ENCODE data around the gene AGAP2.

AGAP2 gene

DNA sequence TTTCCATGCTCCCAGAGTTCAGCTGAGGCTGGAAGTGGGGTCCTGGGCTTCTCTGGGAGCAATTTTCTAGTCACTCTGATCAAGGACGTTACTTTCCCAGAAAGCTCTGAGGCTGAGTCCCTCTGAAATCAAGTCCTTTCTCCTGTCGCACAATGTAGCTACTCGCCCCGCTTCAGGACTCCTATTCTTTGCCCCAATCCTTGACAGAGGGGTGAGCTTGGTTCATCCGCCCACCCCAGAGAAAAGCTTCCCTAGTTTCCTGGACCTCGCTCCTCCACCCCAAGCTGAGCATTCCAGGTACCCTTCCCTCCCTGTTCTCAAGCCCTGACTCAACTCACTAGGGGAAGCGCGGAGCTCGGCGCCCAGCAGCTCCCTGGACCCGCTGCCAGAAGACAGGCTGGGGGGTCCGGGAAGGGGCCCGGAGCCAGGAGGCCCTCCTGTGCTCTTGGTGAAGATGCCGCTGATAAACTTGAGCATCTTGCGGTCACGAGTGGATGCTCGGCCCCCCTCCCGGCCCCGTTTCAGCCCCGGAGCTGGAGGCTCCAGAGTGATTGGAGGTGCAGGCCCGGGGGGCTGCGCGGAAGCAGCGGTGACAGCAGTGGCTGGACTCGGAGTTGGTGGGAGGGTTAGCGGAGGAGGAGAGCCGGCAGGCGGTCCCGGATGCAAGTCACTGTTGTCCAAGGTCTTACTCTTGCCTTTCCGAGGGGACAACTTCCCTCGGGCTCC lies 1.6 kb downstream of the AGAP2 start:
- peak; percentile 8 for DNase-seq (ENCODE audit: low read depth, low spot score)

DNA sequence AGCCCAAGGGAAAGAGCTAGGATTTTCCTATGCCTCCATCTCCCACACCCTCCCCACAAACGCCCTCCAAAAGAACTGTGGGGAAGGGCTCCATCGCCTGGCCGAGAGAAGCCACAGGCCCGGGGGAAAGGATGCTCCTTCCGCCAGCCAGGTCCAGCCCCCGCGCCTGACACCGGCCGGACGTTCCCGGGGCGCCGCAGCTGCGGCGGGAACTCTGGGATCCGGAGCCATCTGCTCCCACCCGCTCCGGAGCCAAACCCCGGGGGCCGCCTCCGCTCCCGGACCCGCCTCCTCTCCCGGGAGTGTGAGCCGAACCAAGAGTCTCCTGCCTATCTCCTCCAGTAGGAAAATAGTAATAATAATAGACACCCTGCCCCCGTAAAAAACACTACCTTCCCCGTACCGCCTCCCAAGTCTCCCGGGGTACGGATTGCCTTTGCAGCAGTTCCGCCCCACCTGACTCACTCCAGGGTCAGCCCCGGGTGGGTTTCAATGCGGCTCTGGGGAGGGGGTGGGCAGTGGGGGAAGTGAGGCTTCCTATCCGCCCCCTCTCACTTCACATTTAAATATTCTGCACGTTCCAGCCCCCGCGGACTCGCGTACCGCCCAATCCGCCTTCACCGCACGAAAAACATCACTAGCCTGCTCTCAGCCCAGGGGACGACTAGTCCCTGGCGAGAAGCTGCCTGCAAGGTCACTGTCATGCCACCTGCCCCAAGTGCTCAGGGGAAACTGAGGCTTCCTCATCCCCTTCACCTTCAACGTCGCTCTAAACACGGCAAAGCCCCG lies 2.4 kb downstream of the AGAP2 start:
- peak; percentile 50 for DNase-seq (ENCODE audit: low read depth, low spot score)

DNA sequence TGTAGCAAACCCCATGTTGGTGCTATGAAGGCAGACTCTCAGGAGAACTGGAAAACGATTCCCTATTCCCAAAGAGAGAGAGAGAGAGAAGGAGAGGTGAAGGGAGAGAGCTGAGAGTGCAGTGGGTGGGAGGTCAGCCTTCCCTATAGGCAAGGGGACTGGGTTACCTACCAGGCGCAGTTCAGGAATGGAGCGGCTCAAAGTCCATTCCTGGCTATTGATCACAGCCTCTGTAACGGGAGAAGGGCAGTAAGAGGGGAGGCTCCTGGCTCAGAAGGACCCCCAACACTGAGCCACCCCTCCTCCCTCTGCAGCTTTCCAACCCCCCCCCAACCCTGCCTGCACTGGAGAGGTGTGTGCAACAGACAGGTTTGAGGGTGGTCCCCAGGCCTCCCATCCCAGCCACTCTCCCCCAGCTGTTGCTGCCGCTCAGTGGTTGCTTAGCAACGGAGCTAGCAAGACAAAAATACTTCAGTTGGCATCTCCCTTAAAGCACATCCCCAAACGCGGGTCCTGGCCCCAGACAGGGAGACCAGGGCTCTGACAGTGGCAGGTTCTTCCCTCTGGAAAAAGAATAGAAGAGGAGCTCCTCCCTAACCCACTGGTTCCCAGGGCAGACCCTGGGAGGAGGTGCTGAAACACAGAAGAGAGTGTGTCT lies 3.2 kb downstream of the AGAP2 start:
- peak; percentile 11 for DNase-seq (ENCODE audit: low read depth, low spot score)

- no peak for DNase-seq (ENCODE audit: low read depth, low spot score)
Observed at GRCh38 chr12:57734591-57734990, 4.0 kb downstream of the AGAP2 start.

DNA sequence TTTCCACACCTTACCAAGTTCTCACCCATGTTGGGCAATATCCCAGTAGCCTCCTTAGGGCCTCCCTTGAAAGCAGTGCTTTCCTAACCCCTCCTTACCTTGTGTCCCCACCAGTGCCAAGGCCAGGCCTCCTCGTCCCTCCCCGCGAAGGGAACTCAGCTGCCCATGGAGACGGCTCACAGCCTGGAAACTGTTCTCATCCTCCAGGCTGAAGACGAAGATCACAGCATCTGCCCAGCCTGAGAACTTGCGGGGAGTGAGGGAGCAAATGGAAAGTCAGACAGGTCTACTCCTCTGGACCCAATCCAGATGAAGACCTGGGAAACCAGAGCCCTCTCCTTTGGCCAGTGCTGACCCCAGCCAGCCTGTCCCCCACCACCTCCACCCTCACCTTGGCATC lies 4.6 kb downstream of the AGAP2 start:
- no peak for DNase-seq (ENCODE audit: low read depth, low spot score)

GRCh38 chr12:57732726-57733593 lies 5.6 kb downstream of the AGAP2 start:
- DNase-seq (ENCODE audit: low read depth, low spot score), result no peak

- no peak for DNase-seq (ENCODE audit: low read depth, low spot score)
Observed at GRCh38 chr12:57732270-57732669, 6.3 kb downstream of the AGAP2 start.

- DNase-seq (ENCODE audit: low read depth, low spot score), result no peak
Observed at GRCh38 chr12:57731411-57732080, 7.0 kb downstream of the AGAP2 start.

DNA sequence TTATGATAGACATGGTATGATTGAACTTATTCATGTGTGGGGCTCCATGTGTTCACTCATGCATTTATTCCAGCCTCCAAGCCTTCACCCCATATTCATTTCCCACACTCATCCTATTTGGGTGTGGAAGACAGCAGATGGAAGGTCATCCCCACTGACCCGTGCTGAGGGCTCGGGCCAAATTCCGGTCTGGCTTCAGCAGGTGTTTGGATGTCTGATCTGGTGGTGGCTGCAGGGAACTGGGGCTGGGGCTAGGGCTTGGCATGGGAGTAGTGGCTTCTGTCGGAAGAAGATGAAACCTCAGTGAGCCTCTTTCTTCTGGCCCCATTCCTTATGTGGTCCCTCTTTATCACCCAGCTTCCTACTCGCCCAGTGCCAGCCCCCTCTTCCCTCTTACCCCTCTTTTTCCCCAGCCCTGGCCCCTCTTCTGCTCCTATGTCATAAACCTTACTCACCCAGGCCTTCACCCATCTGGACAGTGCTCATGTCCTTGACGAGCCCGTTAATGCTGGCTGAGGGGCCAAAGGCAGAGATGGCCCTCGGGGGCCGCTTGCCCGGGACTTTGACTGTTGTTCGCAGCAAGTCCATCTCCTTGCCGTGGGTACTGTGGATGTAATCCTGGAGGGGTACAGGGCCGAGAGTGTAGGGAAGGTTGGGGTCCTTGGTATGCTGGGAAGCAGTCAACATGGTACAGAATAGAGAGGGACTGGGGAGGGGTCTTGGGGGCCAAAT lies 8.0 kb downstream of the AGAP2 start:
- DNase-seq (ENCODE audit: low read depth, low spot score), result no peak

DNA sequence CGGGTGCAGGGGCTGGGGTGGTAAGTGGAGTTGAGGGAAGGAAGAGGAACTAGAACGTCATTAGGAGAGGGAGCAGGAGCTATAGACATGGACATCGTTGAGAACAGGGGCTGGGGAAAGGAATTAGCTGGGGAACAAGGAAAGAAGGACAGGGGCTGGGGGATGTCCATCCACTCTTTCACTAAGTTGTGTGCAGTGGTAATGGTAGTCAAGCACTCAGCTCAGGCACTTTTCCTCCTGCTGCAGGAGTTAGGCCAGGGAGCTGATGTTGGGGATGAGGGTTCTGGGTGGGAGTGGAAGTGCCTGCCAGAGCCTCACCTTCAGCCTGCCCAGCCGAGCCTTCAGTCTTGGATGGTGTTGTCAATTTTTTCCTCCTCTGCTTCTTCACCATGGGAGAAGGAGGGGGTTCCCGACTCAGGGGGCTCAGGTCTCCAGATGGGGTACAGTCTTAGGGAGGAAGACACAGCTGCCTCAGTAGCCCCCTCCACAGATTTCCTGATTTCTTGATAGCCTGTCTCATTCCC lies 9.2 kb downstream of the AGAP2 start:
- DNase-seq (ENCODE audit: low read depth, low spot score), result no peak

- DNase-seq (ENCODE audit: low read depth, low spot score), result peak; percentile 28
Observed at GRCh38 chr12:57727758-57728395, 10.7 kb downstream of the AGAP2 start.

DNA sequence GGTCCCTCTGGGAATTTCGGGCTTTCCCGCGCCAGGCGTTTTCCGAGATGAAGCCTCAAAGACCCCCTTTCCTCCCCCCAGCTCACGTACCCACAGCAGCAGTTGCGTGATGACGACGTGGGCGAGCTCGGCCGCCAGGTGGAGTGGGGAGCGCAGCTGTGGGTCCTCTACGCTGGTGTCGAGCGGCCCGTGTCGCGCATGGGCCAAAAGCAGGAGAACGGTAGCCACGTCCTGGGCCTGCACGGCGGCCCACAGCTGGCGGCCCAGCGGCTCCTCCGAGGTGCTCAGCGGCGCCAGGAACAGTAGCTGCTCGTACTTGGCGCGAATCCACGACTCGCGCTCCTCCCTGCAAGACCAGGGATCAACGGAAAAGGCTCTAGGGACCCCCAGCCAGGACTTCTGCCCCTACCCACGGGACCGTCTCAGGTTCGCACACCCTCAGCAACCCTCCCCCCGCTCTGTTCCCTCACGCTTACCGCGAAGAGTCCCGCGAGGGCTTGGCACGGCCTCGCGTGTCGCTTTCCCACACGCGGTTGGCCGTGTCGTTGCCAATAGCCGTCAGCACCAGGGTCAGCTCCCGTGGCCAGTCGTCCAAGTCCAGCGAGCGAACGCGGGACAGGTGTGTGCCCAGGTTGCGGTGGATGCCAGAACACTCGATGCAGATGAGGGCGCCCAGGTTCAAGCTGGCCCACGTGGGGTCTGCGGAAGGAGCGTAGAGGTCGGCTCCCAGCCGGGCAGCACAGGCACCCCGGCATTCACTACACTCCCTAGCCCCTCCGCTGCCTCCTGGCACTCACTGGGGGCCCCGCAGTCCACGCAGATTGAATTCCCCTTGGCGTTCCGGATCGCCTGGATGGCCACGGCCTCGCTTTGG lies 11.4 kb downstream of the AGAP2 start:
- peak; percentile 55 for DNase-seq (ENCODE audit: low read depth, low spot score)

DNA sequence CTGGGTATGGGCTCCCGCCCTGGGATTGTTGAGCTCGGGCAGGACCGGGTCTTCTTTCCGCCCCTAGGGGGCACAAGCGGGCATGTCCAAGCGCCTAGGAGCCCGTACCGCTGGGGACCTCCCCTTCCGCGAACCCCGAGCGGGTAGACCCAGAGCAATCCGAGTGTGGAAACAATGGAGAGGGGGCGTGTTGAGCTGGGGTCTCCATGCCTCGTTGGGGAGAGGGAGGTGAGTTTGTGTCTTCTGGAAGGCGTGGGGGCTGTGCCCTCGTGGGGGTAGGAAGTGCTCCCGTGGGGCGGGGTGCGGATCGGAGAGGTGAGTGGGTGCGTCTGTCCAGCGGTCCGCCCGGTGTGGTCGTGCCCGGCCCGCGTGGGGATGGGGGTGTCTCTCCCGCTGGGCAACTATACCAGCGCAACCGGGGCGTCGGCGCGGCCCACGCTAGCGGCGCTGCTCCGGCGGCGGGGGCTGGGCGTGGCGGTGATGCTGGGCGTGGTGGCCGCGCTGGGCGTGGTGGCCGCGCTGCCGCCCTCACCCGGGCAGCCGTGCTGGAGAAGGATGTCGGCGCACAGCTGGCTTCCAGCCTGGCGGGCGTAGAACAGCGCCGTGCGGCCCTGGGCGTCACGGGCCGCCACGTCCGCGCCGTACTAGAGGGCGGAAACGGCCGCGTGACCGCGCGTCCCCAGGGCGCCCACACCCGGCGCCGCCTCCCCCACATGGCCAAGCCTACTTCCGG lies 12.2 kb downstream of the AGAP2 start:
- DNase-seq (ENCODE audit: low read depth, low spot score), result peak; percentile 88

DNA sequence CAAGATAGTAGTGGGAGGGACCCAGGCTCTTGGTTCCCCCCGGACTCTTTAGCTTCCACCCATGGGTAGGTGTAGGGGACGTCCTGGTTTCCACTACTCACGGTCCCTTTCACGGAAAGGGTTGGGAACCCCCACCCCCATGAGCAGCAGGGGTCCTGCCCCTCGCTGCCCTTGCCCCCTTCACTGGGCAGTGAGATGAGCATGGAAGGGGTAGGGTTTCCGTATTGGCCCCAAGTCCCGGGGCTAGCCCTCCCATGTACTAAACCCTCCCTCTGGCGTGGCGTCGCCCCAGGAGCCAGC lies 12.7 kb downstream of the AGAP2 start:
- DNase-seq (ENCODE audit: low read depth, low spot score), result no peak

DNA sequence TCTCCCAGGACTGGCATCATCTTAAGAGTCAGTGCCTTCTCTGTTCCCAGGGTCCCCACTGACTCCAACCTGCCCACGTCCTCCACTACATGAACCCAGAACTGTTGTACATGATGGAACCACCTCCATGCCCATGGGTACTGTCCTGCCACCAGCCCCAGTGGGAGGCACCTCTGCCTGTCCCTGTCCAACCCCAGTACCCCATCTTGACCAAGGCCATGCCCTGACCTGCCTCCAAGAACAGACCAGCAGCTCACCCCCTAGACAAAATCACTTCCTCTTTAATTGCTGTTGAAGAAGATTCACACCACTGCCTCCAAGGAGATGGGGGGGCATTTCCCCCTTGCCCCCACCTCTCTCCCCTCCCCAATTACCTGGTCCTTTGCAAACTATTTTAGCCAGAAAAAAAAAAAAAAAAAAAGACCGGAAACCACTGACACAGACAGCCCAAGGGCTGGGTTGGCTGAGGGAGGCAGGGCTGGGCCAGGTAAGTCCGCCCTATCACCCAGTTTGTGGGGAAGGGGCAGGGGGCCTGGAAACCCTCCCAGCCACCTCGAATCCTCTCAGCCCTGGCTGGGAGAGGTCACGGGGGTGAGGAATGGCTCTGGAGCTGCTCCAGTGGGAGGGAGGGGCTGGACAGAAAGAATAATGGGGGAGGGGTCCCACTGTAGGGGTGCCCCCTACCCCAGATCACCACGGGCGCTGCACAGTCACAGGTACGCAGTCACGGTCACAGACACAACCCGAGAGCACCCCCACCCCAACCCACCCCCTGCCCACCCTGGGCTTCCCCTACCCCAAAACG lies 13.4 kb downstream of the AGAP2 start:
- DNase-seq (ENCODE audit: low read depth, low spot score), result no peak

DNA sequence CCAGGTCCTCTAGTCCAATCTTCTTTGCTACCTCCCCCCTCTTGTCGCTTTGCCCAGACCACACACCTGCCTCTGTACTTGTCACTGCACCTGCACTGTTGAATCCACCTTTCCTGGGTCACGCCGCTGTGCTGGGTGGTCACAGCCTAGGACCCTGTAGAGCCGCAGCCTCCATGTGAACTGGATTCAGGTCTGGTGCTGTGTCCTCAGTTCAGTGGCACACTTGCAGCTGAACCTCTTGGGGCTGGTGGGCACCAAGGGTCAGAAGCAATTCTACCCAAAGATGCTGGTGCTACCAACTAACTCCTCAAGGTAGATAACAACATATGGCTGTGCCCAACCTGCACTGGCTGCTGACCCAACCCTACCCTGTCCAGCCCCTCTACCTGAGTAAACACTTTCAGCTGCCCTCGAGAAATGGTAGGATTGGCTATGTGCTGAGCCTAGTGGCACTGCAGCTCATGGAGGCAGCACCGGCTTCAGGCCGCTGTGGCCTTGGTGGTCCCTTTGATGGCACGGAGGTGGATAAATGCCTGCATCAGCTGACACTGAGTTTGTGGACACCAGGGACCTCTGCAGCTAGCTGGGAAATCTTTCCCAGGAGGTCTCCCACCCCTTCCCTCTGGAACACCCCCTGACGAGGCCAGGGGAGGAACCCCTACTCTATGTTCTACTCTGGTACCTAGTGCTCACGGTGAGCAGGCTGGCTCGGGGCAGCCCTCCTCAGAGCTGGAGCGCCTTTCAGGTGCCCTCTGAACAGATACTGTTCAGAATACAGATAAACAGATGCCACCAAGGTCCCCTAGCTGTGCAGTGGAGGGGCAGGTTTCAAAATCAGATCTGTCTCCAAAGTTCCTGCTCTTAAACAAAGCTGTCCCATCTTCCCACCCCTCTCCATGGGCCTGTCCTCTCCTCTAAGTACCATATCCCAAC lies 14.3 kb downstream of the AGAP2 start:
- no peak for DNase-seq (ENCODE audit: low read depth, low spot score)

Measured in astrocyte of the hippocampus (primary cell).